ACHN (cell line): ENCODE results near the gene PLA2G4A.

ENCODE experiments used
- DNase-seq: peaks from one replicate; pipeline ENCODE4 v3.0.0-alpha.2; 2015
- in situ Hi-C: cut with HindIII; loops from 2 replicates; pipeline ENCODE4 v1.10.0; 2017; ENCODE audit warnings: low sequenced_read_pairs, low pct_ligation_motif_present, low pct_unique_long_range_greater_than_20kb

The PLA2G4A gene

GRCh38 chr1:186828611-186829454 lies at the start of gene PLA2G4A:
Gene PLA2G4A, plus strand, starts transcription at chr1:186828949. Its CDS starts 25,406 bp downstream, at chr1:186854355.
- in situ Hi-C loops = no loop called here
- peak; percentile 39 for DNase-seq

- DNase-seq = no peak
- in situ Hi-C loops = no loop called here
Observed at GRCh38 chr1:186780076-186780475, 48.7 kb upstream of the PLA2G4A start.

- no peak for DNase-seq
- in situ Hi-C loops = no loop called here
Observed at GRCh38 chr1:186781730-186782129, 47.0 kb upstream of the PLA2G4A start.

- no peak for DNase-seq
- in situ Hi-C loops = no loop called here
Observed at GRCh38 chr1:186782791-186783190, 46.0 kb upstream of the PLA2G4A start.

GRCh38 chr1:186783193-186783592 lies 45.6 kb upstream of the PLA2G4A start:
- in situ Hi-C loops = no loop called here
- no peak for DNase-seq

- in situ Hi-C loops = no loop called here
- DNase-seq = no peak
Observed at GRCh38 chr1:186785503-186785902, 43.2 kb upstream of the PLA2G4A start.

GRCh38 chr1:186790101-186790500 lies 38.6 kb upstream of the PLA2G4A start:
- in situ Hi-C loops = no loop called here
- no peak for DNase-seq

GRCh38 chr1:186792870-186793581 lies 35.7 kb upstream of the PLA2G4A start:
- DNase-seq = no peak
- in situ Hi-C loops = no loop called here

- in situ Hi-C loops = no loop called here
- no peak for DNase-seq
Observed at GRCh38 chr1:186793582-186793927, 35.2 kb upstream of the PLA2G4A start.

- in situ Hi-C loops = no loop called here
- no peak for DNase-seq
Observed at GRCh38 chr1:186798960-186799688, 29.6 kb upstream of the PLA2G4A start.

GRCh38 chr1:186799689-186800054 lies 29.1 kb upstream of the PLA2G4A start:
- in situ Hi-C loops = no loop called here
- DNase-seq = no peak

- in situ Hi-C loops = no loop called here
- no peak for DNase-seq
Observed at GRCh38 chr1:186802388-186802787, 26.4 kb upstream of the PLA2G4A start.

GRCh38 chr1:186804679-186805078 lies 24.1 kb upstream of the PLA2G4A start:
- DNase-seq = no peak
- in situ Hi-C loops = no loop called here

- DNase-seq = peak; percentile 20
- in situ Hi-C loops = no loop called here
Observed at GRCh38 chr1:186806477-186806876, 22.3 kb upstream of the PLA2G4A start.

- in situ Hi-C loops = no loop called here
- no peak for DNase-seq
Observed at GRCh38 chr1:186807163-186807562, 21.6 kb upstream of the PLA2G4A start.

GRCh38 chr1:186811892-186812291 lies 16.9 kb upstream of the PLA2G4A start:
- in situ Hi-C loops = no loop called here
- DNase-seq = no peak

GRCh38 chr1:186812570-186812969 lies 16.2 kb upstream of the PLA2G4A start:
- in situ Hi-C loops = no loop called here
- no peak for DNase-seq

- in situ Hi-C loops = no loop called here
- DNase-seq = no peak
Observed at GRCh38 chr1:186813420-186813819, 15.3 kb upstream of the PLA2G4A start.

- DNase-seq = no peak
- in situ Hi-C loops = no loop called here
Observed at GRCh38 chr1:186819126-186819525, 9.6 kb upstream of the PLA2G4A start.
